ENCODE results near the gene ZACN.
A peak's percentile ranks its signal among the peaks of the same experiment; 100 is the strongest.

The ZACN gene

DNA sequence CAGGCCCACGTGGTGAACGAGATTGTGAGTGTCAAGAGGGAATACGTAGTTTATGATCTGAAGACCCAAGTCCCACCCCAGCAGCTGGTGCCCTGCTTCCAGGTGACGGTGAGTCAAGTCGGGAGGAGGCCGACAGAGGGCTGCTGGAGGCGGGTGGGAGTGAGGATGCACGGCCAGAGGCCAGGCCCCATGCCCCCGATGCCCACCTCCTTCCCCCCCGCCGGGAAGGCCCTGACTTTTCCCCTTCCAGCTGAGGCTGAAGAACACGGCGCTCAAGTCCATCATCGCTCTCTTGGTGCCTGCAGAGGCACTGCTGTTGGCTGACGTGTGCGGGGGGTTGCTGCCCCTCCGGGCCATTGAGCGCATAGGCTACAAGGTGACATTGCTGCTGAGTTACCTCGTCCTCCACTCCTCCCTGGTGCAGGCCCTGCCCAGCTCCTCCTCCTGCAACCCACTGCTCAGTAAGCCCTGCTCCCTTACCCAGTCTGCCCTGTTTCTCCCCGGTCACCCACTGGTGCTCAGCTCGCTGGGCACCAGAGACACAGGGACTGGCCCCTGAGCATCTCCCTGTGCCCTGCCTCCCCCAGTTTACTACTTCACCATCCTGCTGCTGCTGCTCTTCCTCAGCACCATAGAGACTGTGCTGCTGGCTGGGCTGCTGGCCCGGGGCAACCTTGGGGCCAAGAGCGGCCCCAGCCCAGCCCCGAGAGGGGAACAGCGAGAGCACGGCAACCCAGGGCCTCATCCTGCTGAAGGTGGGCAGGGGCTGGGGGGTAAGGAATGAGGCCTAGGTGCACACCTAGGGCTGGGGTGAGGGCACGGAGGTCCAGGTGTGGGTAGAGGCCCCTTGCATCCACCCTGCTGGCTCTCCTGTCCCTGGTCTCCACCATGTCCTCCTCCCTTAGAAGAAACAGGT, 2.6 kb downstream of the ZACN start:
- peak; percentile 83 for FAIRE-seq
- DNase-seq (ENCODE audit: low spot score) = no peak

DNA sequence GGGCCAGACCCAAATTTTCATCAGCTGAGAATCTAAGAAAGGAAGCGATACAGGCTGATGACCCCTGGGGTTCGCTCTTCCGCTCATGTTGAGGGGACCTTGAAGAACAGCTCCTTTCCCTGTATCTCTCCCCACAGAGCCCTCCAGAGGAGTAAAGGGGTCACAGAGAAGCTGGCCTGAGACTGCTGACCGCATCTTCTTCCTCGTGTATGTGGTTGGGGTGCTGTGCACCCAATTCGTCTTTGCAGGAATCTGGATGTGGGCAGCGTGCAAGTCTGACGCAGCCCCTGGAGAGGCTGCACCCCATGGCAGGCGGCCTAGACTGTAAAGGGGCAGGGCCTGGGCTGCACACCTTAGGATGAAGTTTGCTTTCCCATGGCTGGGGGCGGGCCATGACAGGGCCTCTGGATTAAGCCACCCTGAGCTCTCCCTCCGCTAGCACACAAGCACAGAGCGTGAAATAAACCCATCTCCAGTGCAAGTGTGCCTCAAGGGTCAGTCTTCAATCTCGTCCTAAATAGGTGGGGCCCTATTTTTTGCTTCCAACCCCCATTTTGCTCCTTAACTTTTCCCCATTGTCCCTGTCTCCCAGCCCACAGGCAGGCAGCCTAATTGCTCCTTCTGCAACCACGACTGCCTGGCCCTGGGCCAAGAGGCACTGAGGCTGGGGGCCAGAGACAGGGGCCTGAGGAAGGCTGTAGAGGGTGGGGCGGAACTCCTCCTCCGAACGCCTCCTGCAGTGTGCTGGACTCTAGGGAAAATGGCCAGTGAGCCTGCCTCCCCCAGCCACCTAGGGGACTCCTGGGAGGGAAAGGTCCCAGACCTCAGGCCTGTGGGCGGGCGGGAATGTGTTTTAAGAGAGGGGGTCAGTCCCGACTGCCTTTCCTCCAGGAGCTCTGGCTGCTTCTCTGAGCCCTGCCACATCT, 3.6 kb downstream of the ZACN start:
- DNase-seq (ENCODE audit: low spot score) (no peak), FAIRE-seq (no peak)

DNA sequence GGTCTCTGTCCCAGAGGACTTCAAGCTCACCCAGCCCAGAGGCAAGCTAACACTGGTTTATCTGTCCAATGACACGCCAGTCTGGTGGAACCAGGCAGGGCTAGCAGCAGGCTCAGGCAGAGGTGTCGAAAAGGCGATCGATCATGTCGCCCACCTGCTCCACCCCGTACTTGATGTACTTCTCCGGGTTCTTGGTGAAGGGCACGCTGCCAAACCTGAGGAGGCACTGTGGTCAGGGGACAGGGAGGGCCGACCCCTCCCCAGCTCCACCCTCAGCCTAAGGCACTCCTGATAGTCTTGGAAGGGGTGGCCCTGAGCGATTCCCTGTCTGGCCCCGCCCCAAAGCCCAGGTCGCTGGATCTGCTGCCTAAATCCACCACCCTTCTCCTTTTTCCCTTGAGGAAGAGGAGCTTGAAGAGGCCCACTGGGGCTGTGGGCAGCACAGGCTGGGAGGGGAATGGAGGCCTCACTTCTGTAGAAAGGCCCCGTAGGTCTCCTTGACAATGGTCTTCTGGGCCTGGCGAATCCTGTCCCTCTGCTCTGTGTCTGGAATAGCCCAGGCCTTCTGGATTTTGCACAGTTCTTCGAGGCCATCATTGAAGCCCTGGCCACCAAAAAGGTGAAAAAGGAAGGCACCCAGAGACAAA, 4.7 kb downstream of the ZACN start:
- DNase-seq (ENCODE audit: low spot score) (no peak), FAIRE-seq (no peak)

DNA sequence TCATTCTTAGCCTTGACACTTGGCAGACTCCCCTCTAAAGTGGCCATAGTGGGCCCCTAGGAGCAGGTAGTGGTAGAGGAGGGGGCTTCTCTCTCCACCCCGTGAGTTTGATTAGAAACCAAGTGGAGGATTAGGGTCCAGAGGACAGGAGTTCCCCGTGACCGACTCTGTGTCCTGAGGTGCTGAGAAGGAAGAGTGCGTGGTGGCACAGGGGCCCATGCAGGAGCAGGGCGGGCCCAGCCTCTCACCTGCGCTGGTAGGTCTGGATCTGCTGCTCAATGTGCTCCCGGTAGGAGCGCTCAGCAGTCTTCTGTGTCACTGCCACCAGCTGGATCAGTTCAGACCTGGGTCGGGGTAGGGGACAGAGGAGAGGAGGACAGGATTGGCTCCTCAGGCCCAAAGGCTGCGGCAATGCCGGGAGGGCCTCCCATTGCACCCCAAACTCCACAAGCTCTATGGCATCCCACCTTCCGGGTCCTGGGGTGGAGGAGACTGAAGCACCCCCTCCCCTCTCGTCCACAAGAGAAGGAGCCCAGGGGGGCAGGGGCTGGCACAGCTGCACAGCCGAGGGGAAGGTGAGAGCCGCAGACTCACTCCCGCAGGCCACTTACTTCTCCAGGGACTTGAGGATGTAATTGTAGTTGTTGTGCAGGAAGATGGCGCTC, 6.2 kb downstream of the ZACN start:
- no peak for FAIRE-seq
- DNase-seq (ENCODE audit: low spot score) = no peak

DNA sequence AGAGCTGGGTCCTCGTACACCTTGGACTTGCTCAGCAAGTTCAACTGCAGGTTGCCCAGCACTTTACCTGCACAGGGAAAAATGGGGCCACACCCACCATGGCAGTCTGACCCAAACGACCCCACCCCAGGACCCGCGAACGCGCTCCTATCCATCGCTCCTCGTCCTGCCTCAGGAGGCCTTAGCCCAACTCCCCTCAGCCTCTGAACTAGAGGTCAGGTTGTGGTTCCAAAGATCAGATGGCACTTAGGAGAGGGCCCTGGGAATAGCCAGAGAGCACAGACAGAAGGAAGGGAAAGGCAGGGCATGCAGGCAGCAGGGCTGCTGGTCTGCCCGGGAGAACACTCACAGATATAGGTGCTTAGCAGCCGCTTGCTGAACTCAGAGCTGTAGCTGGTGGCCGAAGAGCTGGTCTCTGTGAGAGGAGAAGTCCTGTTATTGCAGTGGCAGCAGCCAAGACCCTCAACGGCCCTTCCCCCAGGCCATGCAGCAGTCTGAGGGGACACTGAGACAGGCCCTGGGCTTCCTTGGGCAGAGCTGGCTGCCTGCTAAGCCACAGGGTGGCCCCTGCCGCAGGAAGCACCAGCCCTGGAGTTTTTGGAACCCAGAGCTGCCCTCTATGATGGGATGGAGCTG, 6.9 kb downstream of the ZACN start:
- FAIRE-seq = no peak
- no peak for DNase-seq (ENCODE audit: low spot score)

DNA sequence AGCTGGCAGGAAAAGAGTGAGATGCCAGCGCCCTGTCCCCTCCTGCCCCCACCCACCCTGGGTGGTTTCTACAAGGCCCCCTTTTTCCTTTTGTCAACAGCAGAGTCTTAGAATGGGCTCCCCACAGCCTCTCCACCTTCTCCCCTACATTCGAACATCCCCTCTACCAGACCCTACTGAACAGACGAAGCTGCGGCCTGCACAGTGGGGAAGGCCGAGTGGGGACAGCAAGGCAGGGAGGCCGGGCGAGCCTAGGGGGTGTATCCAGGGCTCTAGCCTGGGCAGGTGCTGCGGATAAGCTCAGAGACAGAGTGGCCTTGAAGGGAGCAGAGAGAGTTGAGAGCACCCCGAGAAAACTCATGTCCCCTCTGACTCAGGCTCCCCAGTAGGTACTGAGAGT, 7.4 kb downstream of the ZACN start:
- FAIRE-seq (peak; percentile 50), DNase-seq (ENCODE audit: low spot score) (no peak)

DNA sequence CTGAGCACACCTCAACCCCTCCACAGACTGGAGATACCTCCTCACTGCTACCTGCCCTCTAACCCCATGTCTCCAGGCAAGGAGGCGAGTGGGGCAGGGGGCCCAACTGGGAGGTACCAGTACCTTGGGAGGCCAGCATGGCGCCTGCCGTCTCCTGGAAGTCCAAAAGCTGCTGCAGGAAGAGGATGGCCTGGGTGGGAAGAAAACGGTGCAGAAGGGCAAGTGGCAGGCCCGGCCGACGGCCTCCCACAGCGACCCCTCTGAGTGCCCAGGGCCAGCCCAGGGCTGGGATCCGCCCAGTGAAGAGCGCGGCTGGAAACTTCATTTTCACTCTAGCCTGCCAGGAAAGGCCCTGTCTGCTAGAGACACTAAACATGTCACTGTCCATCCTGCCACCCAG, 8.5 kb downstream of the ZACN start:
- FAIRE-seq (no peak), DNase-seq (ENCODE audit: low spot score) (no peak)

DNA sequence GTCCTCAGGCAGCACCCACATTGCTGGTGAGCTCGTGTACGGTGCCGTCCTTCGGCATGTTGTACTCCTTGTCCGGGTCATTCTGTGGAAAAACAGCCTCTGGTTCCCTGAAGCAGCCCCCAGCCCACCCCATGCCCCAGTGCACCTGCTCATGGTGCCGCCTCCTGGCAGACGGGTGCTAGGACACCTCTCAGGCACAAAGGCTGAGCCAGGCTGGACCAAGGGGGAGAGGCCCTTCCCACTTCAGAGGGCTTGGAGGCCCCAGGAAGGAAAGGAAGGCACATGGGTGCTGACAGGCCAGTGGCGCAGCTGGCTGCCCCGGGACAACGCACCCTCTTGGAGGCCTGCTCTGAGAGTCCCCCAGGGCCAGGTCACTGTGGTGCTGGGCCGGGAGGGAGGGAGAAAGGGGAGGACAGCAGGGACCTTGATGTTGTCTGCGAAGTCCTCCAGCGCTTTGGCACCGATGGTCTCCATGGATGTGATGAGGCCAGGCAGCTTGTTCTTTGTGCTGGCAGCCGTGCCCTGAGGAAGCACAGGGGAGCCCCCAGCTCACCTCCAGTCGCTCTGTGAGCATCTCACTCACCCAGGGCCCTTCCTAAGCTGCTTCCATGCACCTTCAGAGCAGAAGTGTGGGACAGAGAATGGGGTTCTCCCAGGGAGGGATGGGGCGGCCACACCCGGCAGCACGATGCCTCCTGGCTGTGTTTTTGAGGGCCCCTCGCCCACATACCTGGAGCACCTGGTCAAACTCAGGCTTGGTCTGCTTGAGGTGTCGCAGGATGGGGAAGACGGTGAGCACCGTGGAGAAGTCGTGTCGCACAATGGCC, 9.3 kb downstream of the ZACN start:
- DNase-seq (ENCODE audit: low spot score) (no peak), FAIRE-seq (peak; percentile 67)

DNA sequence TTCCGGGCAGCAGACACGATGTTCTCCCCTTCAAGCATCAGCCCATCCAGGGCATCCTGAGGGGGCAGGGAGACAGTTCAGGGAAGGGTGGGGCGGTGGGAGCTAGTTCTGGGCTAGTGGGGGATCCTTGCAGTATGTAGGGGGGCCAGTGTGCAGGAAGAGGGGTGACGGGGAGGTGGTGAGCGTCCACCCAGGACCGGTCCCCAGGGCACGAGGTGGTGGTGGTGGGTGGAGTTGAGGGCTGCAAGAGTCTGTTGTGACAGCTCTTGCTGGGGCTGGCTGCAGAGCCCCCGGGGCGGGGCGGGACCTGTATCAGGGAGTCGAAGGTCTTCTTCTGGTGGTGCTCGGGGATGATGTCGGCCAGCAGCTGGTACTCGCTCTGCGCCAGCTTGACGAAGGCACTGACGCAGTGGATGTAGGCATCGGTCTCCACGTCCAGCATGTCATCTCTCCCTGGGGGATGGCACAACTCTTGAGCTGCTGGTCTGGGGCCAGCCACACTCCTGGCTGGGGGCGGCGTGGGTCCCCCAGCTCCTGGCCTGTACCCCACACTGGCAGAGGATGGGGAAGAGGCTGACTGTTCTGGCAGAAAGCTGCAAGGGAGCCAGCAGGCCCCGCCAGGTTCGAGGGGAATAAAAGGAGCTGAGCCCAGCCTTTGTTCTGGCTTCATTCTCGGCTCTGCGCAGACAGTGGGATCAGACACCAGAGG, 10.0 kb downstream of the ZACN start:
- DNase-seq (ENCODE audit: low spot score) (no peak), FAIRE-seq (peak; percentile 46)

DNA sequence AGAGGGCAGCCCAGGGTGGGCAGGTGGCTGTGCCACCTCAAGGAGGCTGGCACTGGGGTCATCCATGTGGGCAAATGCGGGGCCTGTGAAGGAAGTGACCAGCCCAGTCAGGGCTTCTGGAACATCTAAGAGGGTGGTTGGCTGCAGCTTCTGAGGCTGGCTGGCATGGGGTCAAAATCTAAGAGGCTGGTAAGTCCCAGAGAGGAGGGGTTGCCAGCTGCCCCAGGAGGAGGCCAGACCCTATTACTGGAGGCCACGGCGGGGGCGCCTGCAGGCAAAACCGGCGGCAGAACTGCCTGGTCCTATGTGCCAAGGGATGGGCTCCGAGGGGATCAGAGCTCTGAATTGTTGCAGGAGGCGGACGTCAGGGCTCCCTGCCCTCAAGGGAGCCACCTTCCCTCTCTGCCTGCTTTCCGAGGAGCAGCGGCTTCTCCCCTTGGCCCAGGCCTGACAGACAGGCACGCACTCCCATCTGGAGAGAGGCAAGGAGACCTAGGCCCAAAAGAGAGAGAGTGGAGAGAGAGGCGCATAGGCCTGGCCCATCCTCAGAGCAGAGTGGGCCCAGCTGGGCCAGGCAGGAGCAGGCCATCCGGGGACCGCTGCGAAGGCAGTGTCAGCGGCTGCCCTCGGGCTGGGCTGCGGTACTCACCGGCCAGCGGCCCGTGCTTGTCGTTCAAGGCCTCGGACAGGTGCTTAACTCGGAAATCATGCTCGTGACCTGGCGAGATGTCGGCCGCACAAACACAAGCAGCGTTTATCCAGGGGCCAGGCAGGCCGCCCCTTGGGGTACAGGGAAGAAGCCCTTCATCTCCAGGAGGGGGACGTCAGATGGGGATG, 10.9 kb downstream of the ZACN start:
- DNase-seq (ENCODE audit: low spot score) (no peak), FAIRE-seq (no peak)

DNA sequence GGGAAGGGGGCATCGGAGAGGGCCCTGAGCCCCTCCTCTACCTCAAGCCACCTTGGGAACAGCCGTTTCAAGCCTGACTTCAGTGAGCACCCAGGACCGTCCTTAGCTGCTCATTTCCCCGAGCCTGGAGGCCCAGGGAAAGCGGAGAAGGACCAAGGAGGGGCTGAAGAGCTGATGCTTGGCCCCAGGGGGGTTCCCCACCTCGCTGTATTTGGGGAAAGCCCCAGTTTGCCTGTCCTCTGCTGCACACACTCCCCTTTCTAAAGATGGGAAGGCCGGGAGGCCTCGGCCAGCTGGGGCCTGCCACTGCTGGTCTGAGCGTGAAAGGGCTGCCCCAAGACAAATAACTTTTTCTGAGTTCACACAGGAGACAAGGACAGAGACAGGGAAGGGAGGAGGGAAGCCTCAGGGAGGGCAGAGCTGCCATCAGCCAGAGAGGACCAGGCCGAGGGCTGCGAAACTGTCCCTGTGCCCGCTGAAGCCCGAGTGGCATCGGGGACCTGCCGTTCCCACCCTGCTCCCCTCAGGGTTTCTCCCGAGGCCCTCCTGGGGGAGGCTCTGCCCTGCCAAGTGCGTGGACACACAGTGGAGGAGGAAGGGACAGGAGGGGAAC, 11.6 kb downstream of the ZACN start:
- FAIRE-seq (no peak), DNase-seq (ENCODE audit: low spot score) (no peak)

DNA sequence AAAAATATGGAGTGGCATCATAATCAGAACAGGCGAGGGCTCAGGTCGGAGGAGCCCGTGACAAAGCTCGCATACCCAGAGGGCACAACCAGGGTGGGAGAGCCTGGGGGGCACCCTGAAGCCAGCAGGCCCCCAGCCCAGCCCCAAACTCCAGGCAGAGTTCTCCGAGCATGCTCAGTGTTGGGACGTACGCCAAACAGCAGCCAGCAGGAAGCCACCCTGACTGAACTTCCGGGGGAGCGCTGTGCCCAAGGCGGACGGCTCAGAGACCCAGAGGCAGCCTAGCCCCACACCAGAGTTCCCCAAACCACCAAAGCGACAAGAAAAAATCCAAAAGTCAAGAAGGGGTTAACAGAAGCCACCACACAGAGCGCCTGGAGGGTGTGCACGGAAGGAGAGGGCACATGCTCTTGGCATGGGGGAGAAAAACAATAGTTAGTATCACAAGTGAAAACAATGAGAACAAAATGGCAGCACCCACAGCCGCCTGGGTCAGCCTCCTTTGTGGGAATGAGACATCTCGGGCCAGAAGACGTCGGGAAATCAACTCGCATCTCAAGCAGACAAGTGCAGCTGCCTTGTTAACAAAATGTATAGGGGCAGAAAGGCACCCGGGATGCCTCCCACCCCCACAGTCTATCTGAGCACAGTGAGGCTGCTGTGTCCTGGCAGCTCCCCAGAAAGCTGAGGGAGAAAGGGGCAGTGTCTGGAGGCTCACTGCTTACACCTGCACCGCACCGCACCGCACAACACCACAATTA, 12.7 kb downstream of the ZACN start:
- DNase-seq (ENCODE audit: low spot score) (no peak), FAIRE-seq (no peak)

DNA sequence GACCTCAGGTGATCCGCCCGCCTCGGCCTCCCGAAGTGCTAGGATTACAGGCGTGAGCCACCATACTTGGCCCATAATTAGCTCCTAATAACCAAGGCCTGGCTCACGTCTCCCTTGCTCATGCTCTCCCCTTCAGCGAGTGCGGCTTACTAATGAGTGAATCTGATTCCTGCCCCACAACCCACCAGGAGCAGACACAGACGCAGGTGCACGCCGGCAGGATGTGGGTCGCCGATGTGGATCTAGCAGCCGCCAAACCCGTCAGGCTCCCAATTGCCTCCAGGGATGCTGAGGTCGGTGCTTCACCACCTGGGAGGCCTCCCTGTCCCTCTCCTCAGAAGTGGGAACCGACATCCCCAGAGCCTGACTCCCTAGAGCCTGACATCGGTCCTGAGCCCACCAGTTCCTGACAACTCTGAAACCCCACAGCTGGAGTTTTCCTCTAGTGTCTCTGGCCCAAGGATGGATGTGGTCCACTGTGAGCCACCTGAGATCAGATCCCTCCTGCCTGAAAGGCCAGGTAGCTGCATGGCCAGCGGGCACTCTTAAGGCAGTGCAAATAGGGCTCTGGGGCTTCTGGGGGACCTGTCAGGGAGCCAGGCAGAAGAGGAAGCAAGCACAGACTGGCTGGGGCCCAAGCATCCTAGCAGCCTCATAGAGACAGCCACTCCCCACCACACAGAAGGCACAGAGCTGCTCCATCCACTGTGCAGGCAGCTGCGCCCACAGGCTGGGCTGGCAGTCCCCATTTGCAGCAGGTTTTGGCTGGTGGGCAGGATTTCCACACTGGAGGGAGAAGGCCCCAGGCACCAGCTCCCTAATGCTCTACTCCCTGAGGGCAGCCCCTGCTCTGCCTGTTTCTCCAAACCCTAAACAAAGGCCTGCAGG, 13.8 kb downstream of the ZACN start:
- DNase-seq (ENCODE audit: low spot score) = no peak
- no peak for FAIRE-seq

DNA sequence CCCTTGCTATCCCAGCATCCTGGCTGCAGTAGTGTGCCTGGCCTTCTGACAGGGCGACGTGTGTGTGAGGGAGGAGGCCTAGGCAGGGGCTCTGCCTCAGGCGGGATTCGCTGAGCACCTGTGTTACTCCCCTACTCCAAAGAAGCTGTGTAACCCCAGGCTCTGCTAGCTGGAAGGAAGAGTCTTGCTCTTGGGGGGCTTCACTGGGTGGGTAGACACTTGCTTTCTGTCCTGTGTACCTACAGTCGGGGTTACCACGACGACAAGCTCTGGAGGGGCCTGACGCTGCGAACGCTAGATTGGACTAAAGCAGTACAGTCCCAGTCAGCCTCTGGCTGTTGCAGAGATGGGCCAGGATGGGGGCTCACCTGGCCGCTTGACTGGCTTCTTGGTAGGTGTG, 15.1 kb downstream of the ZACN start:
- no peak for DNase-seq (ENCODE audit: low spot score)
- no peak for FAIRE-seq

DNA sequence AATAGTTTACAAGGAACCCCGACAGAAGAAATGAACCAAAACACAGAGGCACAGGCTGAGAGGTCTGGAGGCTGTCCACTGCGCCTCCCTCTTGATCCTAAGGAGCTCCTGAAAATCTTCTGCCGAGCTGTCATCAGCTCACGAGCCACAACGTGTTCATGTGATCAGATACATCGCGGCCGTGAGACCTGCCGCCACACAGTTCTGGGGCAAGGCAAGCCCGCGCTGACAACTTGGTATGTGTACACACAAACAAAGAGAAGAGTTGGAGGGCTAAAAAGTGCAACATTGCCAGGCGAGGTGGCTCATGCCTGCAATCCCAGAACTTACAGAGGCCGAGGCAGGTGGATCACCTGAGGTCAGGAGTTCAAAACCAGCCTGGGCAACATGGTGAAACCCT, 17.0 kb downstream of the ZACN start:
- FAIRE-seq (no peak), DNase-seq (ENCODE audit: low spot score) (no peak)

DNA sequence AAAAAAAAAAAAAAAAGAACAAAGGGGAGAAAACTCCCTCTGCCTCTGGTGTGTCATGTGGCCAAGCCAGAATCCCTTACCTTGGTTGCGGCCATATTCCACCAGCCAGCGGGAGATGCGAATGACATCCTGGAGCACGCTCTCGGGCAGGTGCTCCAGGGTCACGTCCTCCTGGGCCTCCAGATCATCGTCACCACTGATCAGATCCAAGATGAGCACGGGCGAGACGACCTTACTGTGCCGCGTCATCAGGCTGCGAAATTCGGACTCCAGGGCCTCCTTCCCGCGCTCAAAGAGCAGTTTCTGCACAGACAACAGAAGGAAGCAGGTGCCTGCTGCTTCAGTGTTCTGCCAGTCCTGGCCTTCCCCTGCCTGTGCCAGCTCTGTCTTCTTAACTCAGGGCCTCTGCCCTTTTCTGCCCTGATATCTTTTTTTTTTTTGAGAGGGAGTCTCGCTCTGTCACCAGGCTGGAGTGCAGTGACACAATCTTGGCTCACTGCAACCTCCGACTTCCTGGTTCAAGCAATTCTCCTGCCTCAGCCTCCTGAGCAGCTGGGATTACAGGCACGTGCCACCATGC, 18.8 kb downstream of the ZACN start:
- no peak for DNase-seq (ENCODE audit: low spot score)
- FAIRE-seq = no peak
